ENCODE data around the gene SLC25A21.

GRCh38 chr14:37023875-37024565 lies 148.4 kb downstream of the SLC25A21 start:
- TF ChIP-seq POLR2A (IDR thresholded peaks at IDR 0.05) (no peak), CTCF (IDR thresholded peaks at IDR 0.05) (no peak), EP300 (IDR thresholded peaks at IDR 0.05) (no peak)

Data from suprapubic skin (tissue), 3 donors.